Measurements from ENCODE around the gene ARL4D. TPM values are rescaled to one million over a fixed set of nuclear protein-coding genes. Genes with fewer than 3 reads are reported as not detected.
A peak's percentile ranks its signal among the peaks of the same experiment; 100 is the strongest.

ARL4D gene
- total and polyA plus RNA-seq, 4 donors, result 10.3 to 37.8 (median 16.4) TPM

DNA sequence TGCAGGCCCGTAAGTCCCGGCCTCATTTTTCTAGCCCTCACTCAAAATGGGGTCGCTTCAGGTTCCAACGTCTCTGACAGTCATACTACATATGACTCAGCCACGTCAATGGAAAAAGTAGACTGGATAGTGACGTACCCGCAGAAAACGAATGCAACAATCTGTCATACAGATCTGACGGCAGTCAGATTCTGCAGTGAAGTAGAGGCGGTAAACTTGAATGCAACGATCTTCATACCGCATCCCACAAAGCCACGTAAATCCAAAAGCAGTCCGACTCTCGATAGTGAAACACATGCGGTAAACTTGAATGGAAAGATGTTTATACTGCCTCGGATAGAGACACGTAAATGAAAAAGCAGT is 38.4 kb upstream of the ARL4D start:
- Histone ChIP-seq H3K9me3 (ENCODE audit: control insufficient read depth in 4 of 4, insufficient read depth in 3 of 4, low read length in 3 of 4) (no peaks in the 10 kb centered on the region), H3K27ac (ENCODE audit: low read depth in 1 of 2, low read length in 1 of 2) (peak overlapping the region; percentile 50 to 97), H3K4me3 (peak overlapping the region; percentile 61), H3K36me3 (ENCODE audit: control insufficient read depth in 4 of 4, insufficient read depth in 4 of 4, low read length in 4 of 4) (no peaks in the 10 kb centered on the region), H3K27me3 (ENCODE audit: control insufficient read depth in 3 of 3, insufficient read depth in 3 of 3, low read length in 2 of 3) (no peaks in the 10 kb centered on the region), H3K4me1 (ENCODE audit: control insufficient read depth in 5 of 5, insufficient read depth in 5 of 5, low read length in 5 of 5) (peaks cover 0 to 15% (median 4%) of the 10 kb centered on the region in 5 donors), H3K9ac (ENCODE audit: insufficient read depth in 1 of 2, low read length in 2 of 2) (peak overlapping the region; percentile 78 to 99)
- TF ChIP-seq, protein P1, sequence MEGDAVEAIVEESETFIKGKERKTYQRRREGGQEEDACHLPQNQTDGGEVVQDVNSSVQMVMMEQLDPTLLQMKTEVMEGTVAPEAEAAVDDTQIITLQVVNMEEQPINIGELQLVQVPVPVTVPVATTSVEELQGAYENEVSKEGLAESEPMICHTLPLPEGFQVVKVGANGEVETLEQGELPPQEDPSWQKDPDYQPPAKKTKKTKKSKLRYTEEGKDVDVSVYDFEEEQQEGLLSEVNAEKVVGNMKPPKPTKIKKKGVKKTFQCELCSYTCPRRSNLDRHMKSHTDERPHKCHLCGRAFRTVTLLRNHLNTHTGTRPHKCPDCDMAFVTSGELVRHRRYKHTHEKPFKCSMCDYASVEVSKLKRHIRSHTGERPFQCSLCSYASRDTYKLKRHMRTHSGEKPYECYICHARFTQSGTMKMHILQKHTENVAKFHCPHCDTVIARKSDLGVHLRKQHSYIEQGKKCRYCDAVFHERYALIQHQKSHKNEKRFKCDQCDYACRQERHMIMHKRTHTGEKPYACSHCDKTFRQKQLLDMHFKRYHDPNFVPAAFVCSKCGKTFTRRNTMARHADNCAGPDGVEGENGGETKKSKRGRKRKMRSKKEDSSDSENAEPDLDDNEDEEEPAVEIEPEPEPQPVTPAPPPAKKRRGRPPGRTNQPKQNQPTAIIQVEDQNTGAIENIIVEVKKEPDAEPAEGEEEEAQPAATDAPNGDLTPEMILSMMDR (IDR thresholded peaks at IDR 0.05; ENCODE audit: control extremely low read depth, extremely low read depth), result no peak
- peak; percentile 72 to 88 (median 87) for DNase-seq
- ATAC-seq (ENCODE audit: insufficient read depth, low FRiP score), result no peak
- WGBS, 2 donors, result 0 to 44% methylated on average over 18 of the region's 18 CpGs

DNA sequence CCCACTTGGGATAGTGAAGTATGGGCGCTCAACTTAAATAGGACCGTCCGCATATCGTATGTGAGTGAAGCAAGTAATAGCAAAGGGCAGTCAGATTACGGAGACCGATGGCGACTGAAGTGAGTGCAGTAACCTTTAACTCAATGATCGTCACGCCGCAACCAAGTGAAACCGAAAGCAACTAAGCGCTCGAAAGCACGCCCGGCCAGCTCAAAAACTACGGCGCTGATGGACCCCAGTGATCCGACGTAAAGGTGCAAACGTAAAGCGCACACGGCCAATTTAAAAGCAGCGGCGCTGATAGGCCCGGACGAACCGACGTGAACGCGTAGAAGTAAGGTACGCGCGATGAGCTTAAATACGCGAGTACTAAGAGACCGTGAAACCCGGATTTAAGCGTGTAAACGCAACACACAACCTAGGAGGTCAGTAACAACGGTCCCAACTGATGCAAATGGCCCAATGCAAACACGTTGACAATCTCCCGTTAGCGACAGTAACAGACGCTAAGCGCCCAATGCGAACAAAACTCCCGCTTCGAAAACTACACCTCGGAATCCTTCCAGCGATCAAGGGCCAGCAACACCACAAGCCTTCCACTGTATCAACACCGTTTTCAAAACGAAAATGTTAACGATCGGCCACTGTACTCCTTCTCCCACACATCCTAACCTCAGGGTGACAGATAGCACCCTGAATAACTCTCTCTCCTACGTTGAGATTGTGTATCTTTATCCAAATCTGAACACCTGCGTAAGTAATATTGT is 37.9 kb upstream of the ARL4D start:
- Histone ChIP-seq H3K4me3 (peak overlapping the region; percentile 61), H3K9me3 (ENCODE audit: control insufficient read depth in 4 of 4, insufficient read depth in 3 of 4, low read length in 3 of 4) (no peaks in the 10 kb centered on the region), H3K36me3 (ENCODE audit: control insufficient read depth in 4 of 4, insufficient read depth in 4 of 4, low read length in 4 of 4) (no peaks in the 10 kb centered on the region), H3K4me1 (ENCODE audit: control insufficient read depth in 5 of 5, insufficient read depth in 5 of 5, low read length in 5 of 5) (peaks cover 0 to 15% (median 4%) of the 10 kb centered on the region in 5 donors), H3K9ac (ENCODE audit: insufficient read depth in 1 of 2, low read length in 2 of 2) (peak overlapping the region; percentile 83 to 99), H3K27ac (ENCODE audit: low read depth in 1 of 2, low read length in 1 of 2) (peak overlapping the region; percentile 50 to 97), H3K27me3 (ENCODE audit: control insufficient read depth in 3 of 3, insufficient read depth in 3 of 3, low read length in 2 of 3) (no peaks in the 10 kb centered on the region)
- TF ChIP-seq, protein P1 (IDR thresholded peaks at IDR 0.05; ENCODE audit: control extremely low read depth, extremely low read depth), result no peak
- ATAC-seq (ENCODE audit: insufficient read depth, low FRiP score) (peak; percentile 84), DNase-seq (peak; percentile 98 to 99 (median 99))
- 0% methylated on average over 54 to 56 of the region's 56 CpGs for WGBS, 2 donors

DNA sequence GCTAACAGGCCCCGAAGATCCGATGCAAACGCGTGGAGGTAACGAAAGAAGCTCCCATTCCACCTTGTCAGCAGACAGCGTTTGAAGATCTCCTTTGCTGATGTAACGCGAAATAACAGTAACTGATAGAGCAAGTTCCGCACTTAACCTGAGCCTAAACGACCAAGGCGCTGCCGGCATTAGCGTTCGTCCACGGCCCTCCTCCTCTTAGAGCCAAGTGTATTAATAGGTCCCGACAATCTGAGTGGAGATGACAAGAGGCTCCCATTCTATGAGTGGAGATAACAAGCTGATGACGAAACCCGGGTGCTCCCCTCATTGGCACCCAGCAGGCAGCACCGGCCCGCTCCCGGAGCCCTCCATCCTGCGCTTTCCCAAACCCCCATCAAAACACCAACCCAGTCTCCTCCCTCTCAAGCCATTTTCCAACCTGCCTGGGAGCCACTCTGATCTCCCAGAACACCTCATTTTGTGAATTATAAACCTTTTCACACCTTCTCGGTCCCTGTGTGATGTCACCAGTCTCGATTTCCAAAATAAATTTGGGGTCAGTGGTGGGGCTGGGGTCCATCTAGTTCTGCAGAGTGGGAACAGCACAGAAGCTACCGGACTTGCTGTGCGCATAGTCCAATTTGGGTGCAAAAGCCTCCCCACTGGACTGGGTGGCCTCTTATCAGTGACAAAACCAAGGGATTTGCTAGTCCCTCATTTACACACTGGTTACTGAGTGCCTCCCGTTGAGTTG is 35.4 kb upstream of the ARL4D start:
- H3K27ac ChIP-seq (ENCODE audit: low read depth in 1 of 2, low read length in 1 of 2), result no peak overlapping the region
- no peak for ATAC-seq (ENCODE audit: insufficient read depth, low FRiP score)
- H3K9me3 ChIP-seq (ENCODE audit: control insufficient read depth in 4 of 4, insufficient read depth in 3 of 4, low read length in 3 of 4), result no peaks in the 10 kb centered on the region
- TF ChIP-seq, protein P1 (IDR thresholded peaks at IDR 0.05; ENCODE audit: control extremely low read depth, extremely low read depth), result no peak
- no peaks in the 10 kb centered on the region for H3K36me3 ChIP-seq (ENCODE audit: control insufficient read depth in 4 of 4, insufficient read depth in 4 of 4, low read length in 4 of 4)
- H3K4me1 ChIP-seq (ENCODE audit: control insufficient read depth in 5 of 5, insufficient read depth in 5 of 5, low read length in 5 of 5), result peaks cover 1 to 29% (median 6%) of the 10 kb centered on the region in 5 donors
- H3K4me3 ChIP-seq, result no peak overlapping the region
- WGBS, 2 donors, result 92 to 97% methylated on average over 27 of the region's 27 CpGs
- DNase-seq, result no peak
- H3K27me3 ChIP-seq (ENCODE audit: control insufficient read depth in 3 of 3, insufficient read depth in 3 of 3, low read length in 2 of 3), result no peaks in the 10 kb centered on the region
- no peak overlapping the region for H3K9ac ChIP-seq (ENCODE audit: insufficient read depth in 1 of 2, low read length in 2 of 2)

Data from lung (tissue), 12 donors.